ENCODE results near the gene SLC9B2. TPM values are rescaled to one million over a fixed set of nuclear protein-coding genes. Genes with fewer than 3 reads are reported as not detected.

SLC9B2 gene
- total RNA-seq, 1 experiment from 2014 or later: 4.6 TPM

- TF ChIP-seq ATF2 (CRISPR knock-in tag; IDR thresholded peaks at IDR 0.05; ENCODE audit: borderline replicate concordance, low read depth) (no peak), FOXP4 (CRISPR knock-in tag; IDR thresholded peaks at IDR 0.05) (no peak), CREM (CRISPR knock-in tag; IDR thresholded peaks at IDR 0.05) (no peak), ZSCAN18 (CRISPR knock-in tag; IDR thresholded peaks at IDR 0.05) (no peak), ZNF263 (CRISPR knock-in tag; IDR thresholded peaks at IDR 0.05; ENCODE audit: low read depth) (no peak), NFATC4 (CRISPR knock-in tag; IDR thresholded peaks at IDR 0.05) (no peak), ZNF121 (CRISPR knock-in tag; IDR thresholded peaks at IDR 0.05) (no peak), ZBTB43 (CRISPR knock-in tag; IDR thresholded peaks at IDR 0.05) (no peak), OVOL2 (CRISPR knock-in tag; IDR thresholded peaks at IDR 0.05; ENCODE audit: borderline replicate concordance) (no peak)
Observed at GRCh38 chr4:103012060-103012459, 64.5 kb downstream of the SLC9B2 start (continued).

GRCh38 chr4:103011378-103012025 is 65.1 kb downstream of the SLC9B2 start:
- no peaks in the 10 kb centered on the region for H3K9me3 Mint-ChIP-seq
- no peaks in the 10 kb centered on the region for H3K4me1 Mint-ChIP-seq
- H3K4me3 Mint-ChIP-seq: no peak overlapping the region
- CTCF ChIA-PET: interaction anchor here (0.6 to 1.3 kb wide), 3 partner anchors 21 to 395 kb away, joined by 3 to 4 read pairs (median 4); no protein-coding TSS in a partner anchor
- no peaks in the 10 kb centered on the region; the same call in 1 of the 2 replicates for H3K27me3 Mint-ChIP-seq (ENCODE audit: low read depth)
- H3K27ac Mint-ChIP-seq: no peak overlapping the region
- no peaks in the 10 kb centered on the region for H3K36me3 Mint-ChIP-seq
- ATAC-seq: peak; percentile 70
- no peak for DNase-seq (ENCODE audit: low spot score)
- POLR2A ChIA-PET: no interaction called here
- TF ChIP-seq ZNF281 (CRISPR knock-in tag; IDR thresholded peaks at IDR 0.05): no peak
- no peak for TF ChIP-seq ZNF232 (CRISPR knock-in tag; IDR thresholded peaks at IDR 0.05)
- TF ChIP-seq ESRRA (CRISPR knock-in tag; IDR thresholded peaks at IDR 0.05; ENCODE audit: borderline replicate concordance): no peak
- TF ChIP-seq ATF1 (CRISPR knock-in tag; IDR thresholded peaks at IDR 0.05): no peak
- no peak for TF ChIP-seq TCF7 (CRISPR knock-in tag; IDR thresholded peaks at IDR 0.05; ENCODE audit: low read depth)
- no peak for TF ChIP-seq ATF6 (CRISPR knock-in tag; IDR thresholded peaks at IDR 0.05)
- no peak for TF ChIP-seq NFATC4 (CRISPR knock-in tag; IDR thresholded peaks at IDR 0.05)
- TF ChIP-seq MAX (CRISPR knock-in tag; IDR thresholded peaks at IDR 0.05): no peak
- TF ChIP-seq IRF1 (CRISPR knock-in tag; IDR thresholded peaks at IDR 0.05): no peak
- TF ChIP-seq AR (CRISPR knock-in tag; IDR thresholded peaks at IDR 0.05): no peak

All from WTC11 (cell line).